Mammary epithelial cell (primary cell): ENCODE results near the gene MEGF11.

Experiments used
- CTCF ChIP-seq, 2 donors: IDR thresholded peaks in 1 of 2; conservative IDR thresholded peaks in 1 of 2; 2 replicates each; pipeline ENCODE4 v1.5.1; 2011 to 2012; ENCODE audit warnings: inconsistent platforms in 2 of 2, low read length in 2 of 2, mild to moderate bottlenecking in 2 of 2, control low read depth in 1 of 2, low read depth in 1 of 2; ENCODE audit not compliant: insufficient read depth in 1 of 2; ENCODE audit errors: extremely low read depth in 1 of 2
- EZH2 ChIP-seq: IDR thresholded peaks from 2 replicates; pipeline ENCODE4 v1.6.1; 2012; ENCODE audit warnings: low read length, inconsistent platforms, borderline replicate concordance

GRCh38 chr15:66221126-66221525, 32.4 kb downstream of the MEGF11 start:
- no peak for TF ChIP-seq CTCF (conservative IDR thresholded peaks at IDR 0.05 in 1 of 2, IDR thresholded peaks at IDR 0.05 in 1 of 2; ENCODE audit: extremely low read depth in 1 of 2, insufficient read depth in 1 of 2, low read depth in 1 of 2, low read length in 2 of 2)
- TF ChIP-seq EZH2 = no peak
